Tibial artery (tissue), 4 donors: ENCODE results near the gene MPEG1.

Experiments
- DNase-seq, 2 donors: peaks; one replicate each; pipeline ENCODE4 v3.0.0-alpha.2; 2019
- H3K27ac ChIP-seq, 2 donors: fragments of 200-600 bp; sonication (generic) in 1 of 2; 1 replicate in 1 of 2; 2 replicates in 1 of 2; pipeline ENCODE4 v1.5.1; 2018 to 2019; ENCODE audit warnings: mild to moderate bottlenecking in 1 of 2
- H3K27me3 ChIP-seq, 2 donors: fragments of 200-600 bp; sonication (generic) in 1 of 2; one replicate each; pipeline versions ENCODE4 v1.5.1 to v1.6.0; 2016 to 2019
- H3K36me3 ChIP-seq, 3 donors: fragments of 200-600 bp; sonication (generic) in 2 of 3; one replicate each; pipeline ENCODE4 v1.5.1; 2016 to 2019; ENCODE audit warnings: mild to moderate bottlenecking in 2 of 3
- H3K4me1 ChIP-seq, 4 donors: fragments of 200-600 bp; sonication (generic) in 2 of 4; 1 replicate in 3 of 4; 2 replicates in 1 of 4; pipeline ENCODE4 v1.5.1; 2016 to 2019
- H3K4me3 ChIP-seq, 2 donors: fragments of 200-600 bp; sonication (generic) in 1 of 2; 1 replicate in 1 of 2; 2 replicates in 1 of 2; pipeline ENCODE4 v1.5.1; 2018 to 2019; ENCODE audit warnings: mild to moderate bottlenecking in 2 of 2
- H3K9me3 ChIP-seq, 3 donors: fragments of 200-600 bp; sonication (generic) in 1 of 3; one replicate each; pipeline ENCODE4 v1.5.1; 2016 to 2019
- CTCF ChIP-seq, 2 experiments: fragments of 200-600 bp in 1 of 2; fragments of 450-650 bp in 1 of 2; IDR thresholded peaks; one replicate each; pipeline ENCODE4 v1.5.1; 2017 to 2019; ENCODE audit warnings: antibody characterized with exemption in 2 of 2, mild to moderate bottlenecking in 1 of 2, moderate library complexity in 1 of 2
- intact Hi-C: fragments of 100-400 bp; cut with DNase I; formaldehyde crosslinking; loops from one replicate; pipeline ENCODE4 v1.15.0; 2023; ENCODE audit warnings: low total_unique reads

MPEG1 gene

DNA sequence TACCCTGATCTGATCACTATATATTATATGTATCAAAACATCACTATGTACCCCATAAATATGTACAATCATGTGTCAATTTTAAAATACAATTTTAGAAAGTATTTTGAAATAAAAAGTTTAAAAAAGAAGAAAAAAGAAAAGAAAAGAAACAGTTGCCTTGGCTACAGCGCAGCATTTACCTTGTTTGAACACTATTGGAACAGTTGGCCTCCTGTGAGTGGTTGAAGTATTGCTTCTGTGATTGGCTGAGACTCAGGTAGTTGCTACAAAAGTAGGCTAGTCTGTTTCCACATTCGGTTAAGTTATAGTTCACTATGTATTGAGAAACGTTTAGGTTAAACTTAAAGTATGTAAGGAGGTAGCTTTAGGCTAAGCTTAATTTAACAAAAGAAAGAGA lies 48.7 kb downstream of the MPEG1 start:
- intact Hi-C loops: no loop called here
- no peak for TF ChIP-seq CTCF (IDR thresholded peaks at IDR 0.05)
- DNase-seq: no peak
- Histone ChIP-seq H3K4me1 (no peaks in the 10 kb centered on the region), H3K27me3 (peaks cover 0 to 15% of the 10 kb centered on the region in 2 donors), H3K4me3 (no peak overlapping the region), H3K27ac (no peak overlapping the region), H3K36me3 (no peaks in the 10 kb centered on the region), H3K9me3 (no peaks in the 10 kb centered on the region)
